GM10266 (cell line): ENCODE measurements around the gene GABBR2.

Source experiments
- DNase-seq: peaks from one replicate; pipeline ENCODE4 v3.0.0; 2012; ENCODE audit errors: extremely low spot score
- TF ChIP-seq, protein P1 (sequence below): IDR thresholded peaks from 2 replicates; pipeline ENCODE4 v1.5.1; 2012; ENCODE audit warnings: mild to moderate bottlenecking, low read depth; ENCODE audit not compliant: control insufficient read depth, insufficient read depth; ENCODE audit errors: missing control alignments

GABBR2 gene

DNA sequence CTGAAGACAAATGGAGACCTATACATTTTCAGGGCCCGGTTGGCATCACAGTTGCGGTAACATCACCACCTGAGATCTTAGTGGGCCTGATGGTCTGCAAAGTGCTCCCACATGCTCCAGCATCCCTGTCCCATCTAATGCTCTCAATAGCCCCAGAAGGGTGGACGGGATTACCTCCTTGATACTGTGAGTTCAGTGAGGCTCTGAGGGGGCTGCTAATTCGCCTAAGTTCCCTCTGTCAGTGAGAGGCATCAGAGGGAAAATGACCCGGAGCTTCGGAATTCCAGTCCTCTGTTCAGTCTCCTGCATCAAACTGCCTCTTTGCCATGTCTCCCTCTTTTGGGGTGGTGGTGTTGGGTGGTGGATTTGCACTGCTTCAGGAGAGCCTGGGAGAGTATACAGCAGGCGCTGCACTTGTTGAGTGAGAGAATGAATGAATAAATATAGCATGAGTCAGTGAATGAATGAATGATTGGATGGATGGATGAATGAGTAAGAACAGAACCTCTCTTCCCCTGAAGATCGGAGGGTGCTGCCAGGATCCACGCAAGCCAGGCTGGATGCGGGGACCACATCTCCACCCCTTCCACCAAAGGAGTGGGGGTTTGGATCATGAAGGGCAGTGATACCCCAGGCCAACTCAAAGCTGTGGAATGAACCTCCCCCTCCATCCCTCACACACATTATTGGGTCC lies 141.0 kb downstream of the GABBR2 start:
- no peak for DNase-seq
- TF ChIP-seq, protein P1, sequence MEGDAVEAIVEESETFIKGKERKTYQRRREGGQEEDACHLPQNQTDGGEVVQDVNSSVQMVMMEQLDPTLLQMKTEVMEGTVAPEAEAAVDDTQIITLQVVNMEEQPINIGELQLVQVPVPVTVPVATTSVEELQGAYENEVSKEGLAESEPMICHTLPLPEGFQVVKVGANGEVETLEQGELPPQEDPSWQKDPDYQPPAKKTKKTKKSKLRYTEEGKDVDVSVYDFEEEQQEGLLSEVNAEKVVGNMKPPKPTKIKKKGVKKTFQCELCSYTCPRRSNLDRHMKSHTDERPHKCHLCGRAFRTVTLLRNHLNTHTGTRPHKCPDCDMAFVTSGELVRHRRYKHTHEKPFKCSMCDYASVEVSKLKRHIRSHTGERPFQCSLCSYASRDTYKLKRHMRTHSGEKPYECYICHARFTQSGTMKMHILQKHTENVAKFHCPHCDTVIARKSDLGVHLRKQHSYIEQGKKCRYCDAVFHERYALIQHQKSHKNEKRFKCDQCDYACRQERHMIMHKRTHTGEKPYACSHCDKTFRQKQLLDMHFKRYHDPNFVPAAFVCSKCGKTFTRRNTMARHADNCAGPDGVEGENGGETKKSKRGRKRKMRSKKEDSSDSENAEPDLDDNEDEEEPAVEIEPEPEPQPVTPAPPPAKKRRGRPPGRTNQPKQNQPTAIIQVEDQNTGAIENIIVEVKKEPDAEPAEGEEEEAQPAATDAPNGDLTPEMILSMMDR, result no peak

GRCh38 chr9:98565152-98566135 lies 143.3 kb downstream of the GABBR2 start:
- DNase-seq, result no peak

GRCh38 chr9:98564714-98565113 lies 144.0 kb downstream of the GABBR2 start:
- TF ChIP-seq, protein P1, result no peak
- no peak for DNase-seq

More at GRCh38 chr9:98565152-98566135, 143.3 kb downstream of the GABBR2 start:
- TF ChIP-seq, protein P1, result no peak

DNA sequence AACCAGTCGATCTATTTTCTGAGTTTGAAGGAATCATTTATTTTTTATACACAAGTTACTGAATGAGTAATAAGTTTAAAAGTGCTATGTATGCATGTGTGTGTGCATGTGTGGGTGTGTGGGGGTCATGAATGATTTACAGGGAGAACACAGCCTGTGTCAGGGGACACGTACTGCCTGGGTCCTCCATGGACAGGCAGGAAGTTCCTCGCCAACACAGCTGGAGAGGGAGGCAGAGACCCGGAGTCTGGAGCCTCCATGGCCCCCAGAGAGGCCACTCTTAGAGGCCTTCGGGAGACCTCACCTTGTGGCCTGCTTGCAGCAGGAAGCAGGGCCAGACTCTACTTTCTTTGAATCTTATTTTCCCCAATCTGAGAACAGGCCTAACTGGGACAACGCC lies 144.7 kb downstream of the GABBR2 start:
- TF ChIP-seq, protein P1, result no peak
- no peak for DNase-seq

- no peak for DNase-seq
- TF ChIP-seq, protein P1, result no peak
These were observed 145.4 kb downstream of the GABBR2 start for GRCh38 chr9:98563212-98563907.

- TF ChIP-seq, protein P1, result no peak
- no peak for DNase-seq
These were observed 149.2 kb downstream of the GABBR2 start for GRCh38 chr9:98559561-98559960.
